Measurements from ENCODE around the gene NEAT1.

NEAT1 gene

GRCh38 chr11:65486570-65487466 lies 64.2 kb downstream of the NEAT1 start:
- intact Hi-C loops (cut with micrococcal nuclease), result loop anchor here (1.0 kb wide), 1 partner anchor 10 kb away; no protein-coding TSS in a partner anchor
- H3K27me3 Mint-ChIP-seq, result no peaks in the 10 kb centered on the region
- H3K9me3 Mint-ChIP-seq, result no peaks in the 10 kb centered on the region
- no peak overlapping the region for H3K4me3 Mint-ChIP-seq
- peak overlapping the region; percentile 96 for H3K27ac Mint-ChIP-seq
- peaks cover 64% of the 10 kb centered on the region for H3K4me1 Mint-ChIP-seq (ENCODE audit: low read depth)
- no peaks in the 10 kb centered on the region for H3K36me3 Mint-ChIP-seq (ENCODE audit: low read depth)

- intact Hi-C loops (cut with micrococcal nuclease), result loop anchor here (1.0 kb wide), 1 partner anchor 10 kb away; no protein-coding TSS in a partner anchor
- Mint-ChIP-seq H3K4me3 (no peak overlapping the region), H3K4me1 (ENCODE audit: low read depth) (peaks cover 67% of the 10 kb centered on the region), H3K27ac (peak overlapping the region; percentile 96), H3K27me3 (no peaks in the 10 kb centered on the region), H3K36me3 (ENCODE audit: low read depth) (no peaks in the 10 kb centered on the region), H3K9me3 (no peaks in the 10 kb centered on the region)
These were observed 65.1 kb downstream of the NEAT1 start for GRCh38 chr11:65487467-65488272.

GRCh38 chr11:65488273-65489034 lies 65.9 kb downstream of the NEAT1 start:
- Mint-ChIP-seq H3K27ac (peak overlapping the region; percentile 96), H3K4me3 (no peak overlapping the region), H3K4me1 (ENCODE audit: low read depth) (peaks cover 75% of the 10 kb centered on the region), H3K9me3 (no peaks in the 10 kb centered on the region), H3K27me3 (no peaks in the 10 kb centered on the region), H3K36me3 (ENCODE audit: low read depth) (no peaks in the 10 kb centered on the region)
- intact Hi-C loops (cut with micrococcal nuclease), result no loop called here

- H3K4me3 Mint-ChIP-seq, result no peak overlapping the region
These were observed 66.6 kb downstream of the NEAT1 start for GRCh38 chr11:65489035-65489705.

GRCh38 chr11:65489706-65490320 lies 67.2 kb downstream of the NEAT1 start:
- intact Hi-C loops (cut with micrococcal nuclease), result no loop called here
- Mint-ChIP-seq H3K36me3 (ENCODE audit: low read depth) (no peaks in the 10 kb centered on the region), H3K4me1 (ENCODE audit: low read depth) (peaks cover 88% of the 10 kb centered on the region), H3K27me3 (no peaks in the 10 kb centered on the region), H3K27ac (peak overlapping the region; percentile 96), H3K9me3 (no peaks in the 10 kb centered on the region), H3K4me3 (no peak overlapping the region)

More at GRCh38 chr11:65489035-65489705, 66.6 kb downstream of the NEAT1 start:
- Mint-ChIP-seq H3K36me3 (ENCODE audit: low read depth) (no peaks in the 10 kb centered on the region), H3K27me3 (no peaks in the 10 kb centered on the region), H3K27ac (peak overlapping the region; percentile 96), H3K9me3 (no peaks in the 10 kb centered on the region), H3K4me1 (ENCODE audit: low read depth) (peaks cover 82% of the 10 kb centered on the region)
- intact Hi-C loops (cut with micrococcal nuclease), result no loop called here

GRCh38 chr11:65491163-65491465 lies 68.5 kb downstream of the NEAT1 start:
- H3K4me3 Mint-ChIP-seq, result no peak overlapping the region
- H3K36me3 Mint-ChIP-seq (ENCODE audit: low read depth), result no peaks in the 10 kb centered on the region
- intact Hi-C loops (cut with micrococcal nuclease), result no loop called here
- peaks cover 91% of the 10 kb centered on the region for H3K4me1 Mint-ChIP-seq (ENCODE audit: low read depth)
- H3K27ac Mint-ChIP-seq, result peak overlapping the region; percentile 96
- no peaks in the 10 kb centered on the region for H3K9me3 Mint-ChIP-seq
- H3K27me3 Mint-ChIP-seq, result no peaks in the 10 kb centered on the region

- H3K27me3 Mint-ChIP-seq, result no peaks in the 10 kb centered on the region
- intact Hi-C loops (cut with micrococcal nuclease), result no loop called here
- peak overlapping the region; percentile 17 for H3K4me3 Mint-ChIP-seq
- H3K9me3 Mint-ChIP-seq, result no peaks in the 10 kb centered on the region
- H3K27ac Mint-ChIP-seq, result peak overlapping the region; percentile 96
- H3K36me3 Mint-ChIP-seq (ENCODE audit: low read depth), result peaks cover under 1% of the 10 kb centered on the region
- peaks cover 91% of the 10 kb centered on the region for H3K4me1 Mint-ChIP-seq (ENCODE audit: low read depth)
These were observed 69.2 kb downstream of the NEAT1 start for GRCh38 chr11:65491614-65492386.

- H3K27ac Mint-ChIP-seq, result peak overlapping the region; percentile 96
- H3K4me3 Mint-ChIP-seq, result peak overlapping the region; percentile 51
- peaks cover 91% of the 10 kb centered on the region for H3K4me1 Mint-ChIP-seq (ENCODE audit: low read depth)
These were observed 69.7 kb downstream of the NEAT1 start for GRCh38 chr11:65492387-65492636.

GRCh38 chr11:65492637-65493366 lies 70.2 kb downstream of the NEAT1 start:
- Mint-ChIP-seq H3K4me3 (peak overlapping the region; percentile 64), H3K27ac (peak overlapping the region; percentile 96), H3K4me1 (ENCODE audit: low read depth) (peaks cover 86% of the 10 kb centered on the region), H3K36me3 (ENCODE audit: low read depth) (peaks cover 6% of the 10 kb centered on the region), H3K27me3 (no peaks in the 10 kb centered on the region), H3K9me3 (no peaks in the 10 kb centered on the region)
- intact Hi-C loops (cut with micrococcal nuclease), result no loop called here

More at GRCh38 chr11:65492387-65492636, 69.7 kb downstream of the NEAT1 start:
- Mint-ChIP-seq H3K9me3 (no peaks in the 10 kb centered on the region), H3K36me3 (ENCODE audit: low read depth) (peaks cover 5% of the 10 kb centered on the region), H3K27me3 (no peaks in the 10 kb centered on the region)
- intact Hi-C loops (cut with micrococcal nuclease), result no loop called here

- intact Hi-C loops (cut with micrococcal nuclease), result no loop called here
- Mint-ChIP-seq H3K27ac (peak overlapping the region; percentile 96), H3K4me1 (ENCODE audit: low read depth) (peaks cover 79% of the 10 kb centered on the region), H3K27me3 (no peaks in the 10 kb centered on the region), H3K36me3 (ENCODE audit: low read depth) (peaks cover 6% of the 10 kb centered on the region), H3K9me3 (no peaks in the 10 kb centered on the region), H3K4me3 (peak overlapping the region; percentile 64)
These were observed 71.0 kb downstream of the NEAT1 start for GRCh38 chr11:65493367-65494176.

All from dendritic cell treated with granulocyte-macrophage colony-stimulating factor and Interleukin-4, amounts not matched to agents 40 ng/mL and 50 ng/mL, for 4 days (primary cell).